HG03097 (cell line): ENCODE results near the gene UNC5B.

ENCODE experiments used
- ATAC-seq: cut with Tn5 transposase; IDR thresholded peaks from one replicate; pipeline ENCODE4 v1.9.1; 2021; ENCODE audit not compliant: unreplicated experiment, low FRiP score

Gene UNC5B

GRCh38 chr10:71278691-71279588 lies 66.6 kb downstream of the UNC5B start:
- no peak for ATAC-seq

GRCh38 chr10:71279590-71280170 lies 67.3 kb downstream of the UNC5B start:
- no peak for ATAC-seq

DNA sequence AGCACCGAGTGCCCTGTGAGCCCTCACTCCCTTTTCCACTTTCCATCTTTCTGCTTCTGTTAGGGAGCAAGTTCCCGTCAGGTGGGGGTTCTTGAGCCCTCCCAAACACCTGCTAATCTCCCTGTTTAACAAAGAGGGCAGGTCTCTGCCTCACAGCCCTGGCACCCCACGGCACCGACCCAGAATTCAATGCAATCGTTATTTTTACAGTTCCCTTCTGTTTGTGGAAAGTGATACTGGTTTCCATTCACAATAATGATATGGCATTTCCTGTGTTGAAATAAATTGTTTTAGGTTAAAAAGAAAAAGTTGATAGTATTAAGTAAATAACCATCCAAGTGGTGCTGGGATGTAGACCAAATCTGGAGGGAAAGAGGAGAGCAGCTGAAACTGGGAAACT lies 67.8 kb downstream of the UNC5B start:
- ATAC-seq = no peak

DNA sequence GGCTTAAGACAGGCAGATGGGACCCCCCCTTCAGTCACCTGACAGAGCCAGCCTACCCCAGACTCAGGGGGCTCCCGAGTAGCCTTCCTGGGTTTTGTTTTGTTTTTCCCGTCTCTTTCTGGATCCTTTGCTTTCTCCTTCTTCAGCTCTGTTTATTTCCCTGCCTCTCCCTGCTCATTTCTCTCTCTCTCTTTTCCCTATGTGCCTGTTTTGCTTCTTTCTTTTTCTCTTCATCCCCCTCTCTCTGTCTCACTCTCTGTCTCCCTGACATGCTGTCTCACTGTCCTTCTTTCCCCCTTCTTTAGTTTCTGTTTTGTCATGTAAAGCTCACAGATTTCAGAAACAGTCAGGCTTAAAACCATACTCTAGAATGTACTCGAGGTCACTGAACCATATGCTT lies 68.5 kb downstream of the UNC5B start:
- no peak for ATAC-seq

GRCh38 chr10:71281646-71282322 lies 69.4 kb downstream of the UNC5B start:
- ATAC-seq = no peak

- no peak for ATAC-seq
Measured at GRCh38 chr10:71282323-71282680, 69.9 kb downstream of the UNC5B start.

DNA sequence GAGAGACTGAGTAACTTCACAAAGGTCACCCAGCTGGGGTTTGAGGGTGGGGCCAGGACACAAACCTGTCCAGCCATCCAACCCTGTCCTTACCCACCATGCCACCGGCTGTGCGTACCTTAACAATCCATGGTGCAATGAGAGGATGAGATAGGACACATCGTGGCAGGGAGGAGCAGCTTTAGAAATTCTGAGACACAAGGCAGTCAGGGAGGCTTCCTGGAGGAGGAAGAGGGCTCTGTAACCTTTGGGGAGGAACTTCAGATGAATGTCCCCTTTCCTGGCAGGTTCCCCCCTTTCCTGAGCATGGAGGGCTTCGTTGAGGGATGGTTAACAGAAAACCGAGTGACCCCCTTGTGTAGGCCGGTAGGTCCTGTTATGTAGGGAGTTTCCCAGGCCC lies 71.0 kb downstream of the UNC5B start:
- ATAC-seq = no peak

DNA sequence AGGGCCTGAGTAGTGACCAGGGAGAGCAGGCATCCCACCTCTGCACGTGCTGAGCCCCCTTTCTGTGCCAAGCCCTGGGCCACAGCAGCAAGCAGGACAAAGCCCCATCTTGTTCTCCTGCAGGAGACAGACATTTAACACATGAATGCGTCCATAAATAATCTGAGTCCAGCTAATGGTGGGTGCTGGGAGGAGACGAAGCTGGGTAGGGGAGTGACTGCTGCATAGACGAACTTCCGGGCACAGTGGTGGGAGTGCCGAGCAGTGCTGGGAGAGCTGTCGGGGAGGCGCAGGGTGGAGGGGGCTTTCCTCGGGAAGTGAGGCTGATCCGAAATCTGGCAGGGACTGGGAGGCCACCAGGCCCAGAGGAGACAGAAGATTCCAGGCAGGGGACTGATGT lies 71.5 kb downstream of the UNC5B start:
- ATAC-seq = no peak

DNA sequence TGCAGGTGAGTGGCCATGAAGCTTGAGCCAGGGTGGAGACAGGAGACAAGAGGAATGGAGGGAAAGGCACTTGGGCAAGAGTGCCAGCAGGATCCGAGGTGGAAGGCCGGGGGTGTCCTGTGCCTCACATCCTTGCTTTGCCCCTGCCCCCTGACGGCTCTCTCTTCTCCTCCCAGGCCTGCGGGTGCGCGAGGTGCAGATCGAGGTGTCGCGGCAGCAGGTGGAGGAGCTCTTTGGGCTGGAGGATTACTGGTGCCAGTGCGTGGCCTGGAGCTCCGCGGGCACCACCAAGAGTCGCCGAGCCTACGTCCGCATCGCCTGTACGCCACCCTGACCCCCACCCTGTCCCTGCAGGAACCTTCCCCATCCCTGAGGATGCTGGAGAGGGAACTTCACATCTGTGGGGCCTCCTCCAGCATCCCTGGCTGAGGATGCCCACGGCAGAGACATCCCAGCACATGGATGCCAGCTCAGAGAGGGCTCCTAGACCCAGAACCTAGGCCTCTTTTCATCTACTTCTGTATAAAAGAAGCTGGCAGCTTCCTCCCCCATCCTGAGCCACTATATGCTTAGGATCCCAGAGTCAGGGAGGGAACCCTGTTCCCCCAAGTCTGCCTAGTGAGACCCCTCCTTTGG lies 72.3 kb downstream of the UNC5B start:
- no peak for ATAC-seq

DNA sequence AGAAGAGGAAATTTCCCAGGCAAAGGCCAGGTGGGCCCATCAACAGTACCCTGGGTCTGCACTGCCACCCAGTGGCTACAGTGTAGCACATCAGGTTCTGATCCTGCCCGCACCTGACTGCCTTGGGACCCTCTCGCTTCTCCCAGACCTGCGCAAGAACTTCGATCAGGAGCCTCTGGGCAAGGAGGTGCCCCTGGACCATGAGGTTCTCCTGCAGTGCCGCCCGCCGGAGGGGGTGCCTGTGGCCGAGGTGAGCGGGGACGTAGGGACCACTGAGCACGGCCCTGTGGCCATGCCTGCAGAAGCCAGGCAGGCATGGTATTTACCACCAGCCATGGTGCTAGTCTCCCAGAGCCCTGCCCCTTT lies 72.8 kb downstream of the UNC5B start:
- ATAC-seq = no peak

DNA sequence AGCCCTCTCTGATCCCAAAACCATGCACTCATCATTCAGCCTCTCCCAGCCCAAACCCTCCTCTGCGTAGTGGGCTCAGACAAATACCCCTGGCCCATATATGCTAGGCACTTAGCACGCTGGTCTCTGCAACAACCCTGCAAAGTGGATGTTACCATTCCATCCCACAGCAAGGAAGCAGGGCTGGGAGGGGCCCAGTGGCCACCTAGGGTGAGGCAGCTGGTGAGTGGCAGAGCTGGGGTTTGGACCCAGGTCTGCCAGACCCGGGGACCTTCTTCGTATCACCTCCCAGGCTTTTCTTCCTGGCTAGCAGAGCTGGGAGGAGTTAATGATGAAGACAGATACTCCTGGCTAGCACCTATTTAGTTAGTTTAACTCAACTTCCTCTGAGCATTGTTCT lies 73.6 kb downstream of the UNC5B start:
- no peak for ATAC-seq

DNA sequence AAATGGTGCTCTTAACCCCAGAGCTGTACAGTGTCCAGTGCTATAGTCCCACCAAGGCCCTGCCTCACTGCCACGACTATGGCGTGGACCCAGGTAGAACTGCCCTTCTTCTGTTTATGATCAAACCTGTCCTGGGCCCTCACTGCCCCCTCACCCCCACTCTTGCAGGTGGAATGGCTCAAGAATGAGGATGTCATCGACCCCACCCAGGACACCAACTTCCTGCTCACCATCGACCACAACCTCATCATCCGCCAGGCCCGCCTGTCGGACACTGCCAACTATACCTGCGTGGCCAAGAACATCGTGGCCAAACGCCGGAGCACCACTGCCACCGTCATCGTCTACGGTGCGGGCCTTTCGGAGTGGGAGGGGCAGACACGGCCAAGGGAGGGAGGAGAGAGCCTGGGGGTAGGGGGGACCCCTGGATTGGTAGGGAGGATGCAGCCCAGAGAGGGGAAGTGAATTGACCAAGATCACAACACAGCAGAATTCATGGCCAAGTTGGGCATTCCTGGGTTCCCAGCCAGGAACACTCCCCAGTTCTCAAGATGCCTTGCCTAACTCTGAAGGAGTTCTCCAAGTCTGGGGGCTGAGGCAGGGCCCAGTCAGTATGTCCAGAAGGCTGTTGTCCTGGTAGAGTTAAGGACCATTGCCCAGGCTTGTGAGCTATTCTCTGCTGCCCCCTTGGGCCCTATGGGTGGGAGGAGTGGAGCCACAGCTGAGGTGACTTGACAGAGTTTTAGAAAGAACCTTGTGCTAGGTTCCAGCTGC lies 74.3 kb downstream of the UNC5B start:
- ATAC-seq = no peak

DNA sequence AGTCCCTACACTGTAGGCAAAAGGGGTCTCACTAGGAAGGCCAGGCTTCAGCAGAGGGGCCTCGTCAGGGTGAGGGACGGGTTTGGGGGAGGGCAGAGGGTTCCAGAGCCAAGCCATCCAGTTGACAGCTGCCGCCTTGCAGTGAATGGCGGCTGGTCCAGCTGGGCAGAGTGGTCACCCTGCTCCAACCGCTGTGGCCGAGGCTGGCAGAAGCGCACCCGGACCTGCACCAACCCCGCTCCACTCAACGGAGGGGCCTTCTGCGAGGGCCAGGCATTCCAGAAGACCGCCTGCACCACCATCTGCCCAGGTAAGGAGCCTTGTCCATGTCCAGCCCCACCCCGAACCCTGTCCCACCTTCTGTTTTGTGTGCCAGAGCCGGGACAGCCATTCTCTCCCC lies 75.1 kb downstream of the UNC5B start:
- ATAC-seq = no peak

DNA sequence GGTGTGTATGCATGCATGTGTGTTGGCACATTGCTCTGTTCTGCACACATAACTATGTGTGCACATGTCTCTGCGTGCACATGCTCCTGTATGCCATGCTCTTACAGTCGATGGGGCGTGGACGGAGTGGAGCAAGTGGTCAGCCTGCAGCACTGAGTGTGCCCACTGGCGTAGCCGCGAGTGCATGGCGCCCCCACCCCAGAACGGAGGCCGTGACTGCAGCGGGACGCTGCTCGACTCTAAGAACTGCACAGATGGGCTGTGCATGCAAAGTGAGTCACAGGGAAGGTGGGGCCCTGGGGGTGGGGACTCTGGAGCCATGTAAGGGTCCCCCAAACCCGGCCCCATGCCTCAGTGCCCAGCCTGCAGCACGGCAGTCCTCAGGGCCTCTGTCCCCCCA lies 76.1 kb downstream of the UNC5B start:
- no peak for ATAC-seq

- ATAC-seq = no peak
Measured at GRCh38 chr10:71289421-71290130, 77.2 kb downstream of the UNC5B start.

DNA sequence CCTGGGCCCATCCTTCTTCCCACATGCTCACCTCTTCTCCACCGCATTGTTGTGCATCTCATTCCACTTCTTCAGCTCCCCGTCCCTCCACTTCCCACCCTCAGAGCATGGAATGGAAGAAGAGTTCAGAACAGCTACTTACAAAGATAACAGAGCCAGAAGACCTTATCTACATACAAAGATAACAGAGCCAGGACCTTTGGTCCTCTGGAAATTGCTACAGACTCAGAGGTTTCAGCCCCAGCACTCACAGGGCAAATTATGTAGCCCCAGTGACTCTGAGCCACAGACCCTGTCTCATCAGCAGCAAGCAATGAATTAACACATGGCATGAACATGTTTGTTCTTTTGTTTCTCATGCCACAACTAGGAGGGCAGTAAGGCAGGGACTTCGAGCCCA lies 78.0 kb downstream of the UNC5B start:
- ATAC-seq = no peak

- no peak for ATAC-seq
Measured at GRCh38 chr10:71290806-71291527, 78.6 kb downstream of the UNC5B start.

- no peak for ATAC-seq
Measured at GRCh38 chr10:71291528-71291900, 79.1 kb downstream of the UNC5B start.

- no peak for ATAC-seq
Measured at GRCh38 chr10:71292624-71293445, 80.5 kb downstream of the UNC5B start.
